Measurements from ENCODE around the gene SLC6A2. TPM values are rescaled to one million over a fixed set of nuclear protein-coding genes. Genes with fewer than 3 reads are reported as not detected.
A peak's percentile ranks its signal among the peaks of the same experiment; 100 is the strongest.

The SLC6A2 gene
- total RNA-seq, 2 donors from 2014 or later: 0.23 TPM; not detected in 1

DNA sequence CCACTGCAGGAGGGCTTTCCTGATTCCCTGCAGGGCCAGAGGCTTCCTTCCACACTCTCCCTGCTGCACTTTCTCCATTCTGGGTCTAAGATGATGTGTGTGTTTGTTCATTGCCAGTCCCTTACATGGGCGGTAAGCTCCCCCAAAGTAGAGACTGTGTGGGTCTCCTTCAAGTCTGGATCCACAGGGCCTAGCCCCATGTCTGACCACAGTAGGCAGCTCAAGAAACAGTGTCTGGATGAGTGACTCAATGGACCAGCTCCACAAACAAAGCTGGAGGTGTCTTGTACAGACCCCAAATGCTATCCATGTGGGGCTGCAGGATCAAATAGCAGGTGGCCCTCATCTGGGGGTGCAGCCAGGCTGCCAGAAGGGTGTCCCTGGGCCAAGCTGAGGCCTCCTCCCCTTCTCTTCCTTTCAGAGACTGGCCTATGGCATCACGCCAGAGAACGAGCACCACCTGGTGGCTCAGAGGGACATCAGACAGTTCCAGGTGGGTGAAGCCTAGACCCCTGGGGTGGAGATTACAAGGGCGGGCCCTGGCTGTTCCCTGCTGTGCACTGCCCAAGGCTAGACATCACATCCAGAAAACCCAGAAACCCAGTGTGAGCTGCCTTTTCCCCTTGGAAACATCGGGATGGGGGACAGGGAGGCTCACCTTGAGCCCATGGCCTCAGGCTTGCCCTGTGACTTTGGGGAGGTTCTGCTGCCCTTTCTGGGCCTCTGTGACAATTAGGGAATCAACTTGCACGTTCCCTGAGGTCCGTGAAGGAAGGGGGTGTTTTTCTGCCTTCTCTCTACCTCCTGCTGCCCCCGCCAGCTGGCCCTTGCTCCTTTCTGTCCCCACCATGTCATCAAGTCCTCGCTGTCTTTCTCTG is 45.9 kb downstream of the SLC6A2 start:
- intact Hi-C loops (cut with DNase I): loop anchor here (5.0 kb wide), 1 partner anchor 239 kb away; no protein-coding TSS in a partner anchor
- DNase-seq (ENCODE audit: low spot score): peak; percentile 85

DNA sequence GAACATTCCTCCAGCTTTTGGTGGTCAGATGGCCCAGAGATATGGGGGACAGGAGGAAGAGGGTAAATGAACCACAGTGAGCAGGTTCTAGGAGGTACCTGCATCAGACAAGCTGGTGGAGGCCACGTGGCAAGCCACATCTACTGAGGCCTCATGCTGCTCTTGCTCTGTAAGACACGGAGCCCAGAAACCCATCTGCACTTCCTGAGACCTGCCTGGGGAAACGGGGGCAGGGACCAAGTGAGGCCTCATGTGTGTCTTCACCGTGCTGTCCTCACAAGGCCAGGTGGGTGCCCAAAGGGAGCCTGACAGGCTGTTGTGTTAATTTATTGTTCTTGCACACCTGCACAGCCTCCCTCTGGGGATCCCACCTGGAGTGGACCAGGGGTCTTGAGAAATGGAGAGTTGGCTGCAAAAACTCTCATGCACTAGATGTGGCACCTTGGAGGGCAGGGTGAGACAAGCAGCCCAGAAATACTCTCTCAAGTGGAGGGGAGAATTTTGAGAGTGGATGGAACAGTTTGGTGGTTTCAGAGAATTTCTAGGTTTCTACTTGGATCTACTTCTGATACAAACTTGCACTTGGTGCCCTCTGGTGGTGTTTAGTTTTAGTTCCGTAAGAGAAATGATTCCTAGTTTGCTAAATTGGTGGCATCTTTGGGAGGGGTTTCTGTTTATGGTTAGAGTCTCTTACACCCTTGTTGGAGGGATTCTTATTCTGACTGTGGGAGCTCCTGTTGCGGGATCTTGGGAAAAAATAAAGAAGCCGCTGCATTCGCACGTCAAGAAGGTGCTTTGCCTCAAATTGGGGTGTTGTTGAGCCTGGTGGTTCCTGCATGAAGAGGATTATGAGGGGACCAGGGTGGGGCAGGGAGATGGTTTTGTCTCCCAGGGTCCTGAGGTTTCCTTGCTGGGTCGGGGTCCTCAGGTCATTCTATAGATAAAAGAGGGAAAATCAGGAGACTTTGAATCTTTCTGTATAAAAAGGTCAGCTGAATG is 47.5 kb downstream of the SLC6A2 start:
- intact Hi-C loops (cut with DNase I): loop anchor here (5.0 kb wide), 1 partner anchor 241 kb away; no protein-coding TSS in a partner anchor
- DNase-seq (ENCODE audit: low spot score): no peak

DNA sequence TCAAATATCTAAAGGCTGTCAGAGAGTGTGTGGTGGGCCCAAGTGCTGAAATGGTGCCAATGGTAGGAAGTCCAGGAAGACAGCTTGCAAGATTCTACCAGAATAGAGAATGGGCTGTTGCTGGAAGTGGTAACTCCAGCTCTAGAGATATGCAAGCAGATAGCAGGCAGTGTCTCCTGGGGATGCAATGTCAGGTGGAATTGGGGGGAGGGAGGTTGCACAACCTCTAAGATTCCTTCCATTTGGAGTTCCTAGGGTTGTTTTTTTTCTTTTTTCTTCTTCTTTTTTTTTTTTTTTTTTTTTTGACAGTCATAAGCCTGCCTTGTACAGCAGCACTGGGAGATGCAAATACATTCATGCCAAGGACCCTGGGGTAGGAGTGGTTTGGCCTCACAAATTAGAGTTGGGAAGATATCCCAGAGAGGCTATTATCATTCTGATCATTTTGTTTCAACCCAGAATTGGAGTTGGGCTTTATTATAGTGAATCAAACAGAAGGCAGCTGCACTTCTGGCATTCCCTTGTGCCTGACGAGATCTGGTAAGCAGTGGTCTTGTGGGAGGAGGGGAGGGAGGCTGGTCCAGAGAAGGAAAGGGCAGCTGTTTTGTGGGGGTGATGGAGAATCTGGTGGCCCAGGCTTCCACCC is 51.1 kb downstream of the SLC6A2 start:
- no peak for DNase-seq (ENCODE audit: low spot score)
- intact Hi-C loops (cut with DNase I): no loop called here

DNA sequence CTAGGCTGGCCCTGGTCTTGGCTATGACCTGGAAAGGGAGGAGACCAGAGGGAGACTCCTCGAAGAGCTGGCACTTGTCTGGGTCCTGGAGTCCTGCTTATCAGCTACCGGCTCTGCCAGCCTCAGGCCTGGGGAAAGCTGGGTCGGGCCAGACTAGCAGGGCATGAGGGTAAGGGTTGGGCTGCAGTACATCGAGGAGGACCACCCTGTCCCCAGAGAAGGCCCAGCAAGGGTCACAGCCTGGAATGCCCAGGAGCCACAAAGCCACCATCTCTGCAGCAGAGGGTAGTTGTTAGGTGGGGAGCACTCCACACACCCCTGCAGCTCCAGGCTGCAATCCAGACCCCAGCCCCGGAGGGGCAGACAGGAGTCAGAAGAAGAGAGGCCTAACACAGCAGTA is 54.0 kb downstream of the SLC6A2 start:
- DNase-seq (ENCODE audit: low spot score): no peak
- intact Hi-C loops (cut with DNase I): loop anchor here (5.0 kb wide), 1 partner anchor 132 kb away; no protein-coding TSS in a partner anchor

DNA sequence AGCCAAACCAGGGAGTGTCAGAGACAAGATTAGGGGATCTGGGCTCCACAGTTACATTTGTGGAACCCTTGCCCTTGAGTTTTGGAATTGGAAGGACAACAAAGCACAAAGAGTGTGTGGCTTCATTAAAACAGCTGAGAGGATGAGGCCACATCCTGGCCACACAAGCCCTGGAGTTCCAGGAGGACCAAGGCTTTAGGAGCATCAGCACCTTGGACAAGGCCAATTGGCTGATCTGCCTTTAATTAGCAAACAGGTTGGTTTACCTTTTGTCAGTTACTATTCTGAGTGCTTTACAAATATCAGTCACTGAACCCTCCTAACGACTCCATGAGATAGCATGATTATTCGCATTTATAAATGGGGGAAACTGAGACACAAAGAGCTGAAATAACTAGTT is 54.7 kb downstream of the SLC6A2 start:
- intact Hi-C loops (cut with DNase I): loop anchor here (5.0 kb wide), 1 partner anchor 132 kb away; no protein-coding TSS in a partner anchor
- DNase-seq (ENCODE audit: low spot score): no peak

DNA sequence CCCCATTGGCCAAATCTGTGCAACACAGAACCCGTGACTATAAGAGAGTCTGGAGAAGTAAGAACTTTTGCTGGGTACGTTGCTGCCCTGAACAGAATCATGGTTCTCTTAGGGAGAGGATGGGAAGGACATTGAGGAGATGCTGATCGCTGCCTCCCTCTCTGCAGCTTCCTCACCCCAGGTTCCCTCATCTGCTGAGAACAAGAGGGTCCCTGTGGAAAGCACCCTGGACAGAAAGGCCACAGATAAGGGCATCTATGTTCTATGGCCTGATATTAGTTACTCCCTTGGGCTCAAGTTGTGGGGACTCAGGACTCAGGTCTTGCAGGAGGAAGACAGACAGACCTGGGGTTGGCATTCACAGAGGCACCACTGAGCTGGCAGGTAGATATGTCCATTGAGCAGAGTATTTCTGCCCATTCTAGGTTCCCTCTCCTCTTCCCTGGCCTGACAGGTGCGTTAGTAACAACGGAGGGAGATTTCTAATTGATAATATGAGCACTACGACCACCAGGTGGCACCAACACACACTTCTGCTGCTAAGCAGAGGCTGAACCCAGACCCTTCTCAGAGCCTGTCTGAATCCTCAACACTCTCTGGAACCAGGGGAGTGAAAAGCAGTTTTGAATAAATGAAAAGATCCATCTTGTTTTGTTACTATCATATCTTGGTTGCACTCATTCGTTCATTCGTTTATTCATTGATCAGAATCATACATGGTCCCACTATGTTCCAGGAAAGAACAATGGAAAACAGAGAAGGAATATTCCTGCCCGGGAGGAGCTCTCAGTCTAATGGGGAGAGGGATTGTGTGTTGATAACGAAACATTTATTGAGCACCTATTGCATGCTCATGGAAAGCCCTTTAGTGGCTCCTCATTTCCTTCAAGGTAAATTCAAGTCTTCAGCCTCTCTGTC is 56.4 kb downstream of the SLC6A2 start:
- intact Hi-C loops (cut with DNase I): loop anchor here (5.0 kb wide), 1 partner anchor 130 kb away; no protein-coding TSS in a partner anchor
- DNase-seq (ENCODE audit: low spot score): no peak

DNA sequence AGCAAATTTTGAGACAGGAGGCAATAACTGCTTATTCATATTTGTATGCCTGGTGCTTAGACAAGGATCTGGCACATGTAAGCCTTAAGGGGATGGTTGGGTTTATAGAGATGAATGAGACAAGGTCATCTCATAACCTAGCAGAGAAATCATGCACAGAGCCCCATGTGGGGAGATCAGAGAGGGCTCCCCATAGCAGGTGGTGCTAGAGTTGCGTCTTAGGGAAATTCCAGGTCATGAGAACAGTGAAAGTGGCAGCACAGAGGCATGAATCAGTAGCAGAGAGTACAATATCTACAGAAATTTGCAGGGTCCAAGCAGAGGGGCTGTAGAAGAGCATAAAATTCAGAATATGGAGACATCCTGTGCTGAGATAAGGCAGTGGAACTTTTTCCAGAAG is 57.3 kb downstream of the SLC6A2 start:
- no peak for DNase-seq (ENCODE audit: low spot score)
- intact Hi-C loops (cut with DNase I): loop anchor here (5.0 kb wide), 1 partner anchor 129 kb away; no protein-coding TSS in a partner anchor

DNA sequence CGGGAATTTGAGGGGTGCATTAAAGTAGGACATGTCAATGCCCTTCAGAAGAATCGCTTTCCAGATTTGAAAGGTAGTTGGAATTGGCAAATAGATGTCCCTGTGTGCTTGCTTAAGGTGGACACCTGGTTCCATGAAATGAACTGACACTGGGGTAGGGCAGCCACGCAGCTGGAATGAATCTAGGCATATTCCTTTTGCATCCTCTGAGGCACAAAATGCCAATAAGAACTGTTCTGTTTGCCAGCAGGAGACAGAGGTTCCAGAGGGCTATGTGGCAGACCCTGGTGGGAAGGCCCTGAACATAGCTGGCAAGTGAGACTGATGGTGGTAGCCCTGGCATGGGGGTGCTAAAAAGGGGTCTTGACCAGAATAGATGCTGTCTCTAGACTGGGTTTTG is 61.5 kb downstream of the SLC6A2 start:
- intact Hi-C loops (cut with DNase I): no loop called here
- DNase-seq (ENCODE audit: low spot score): no peak

DNA sequence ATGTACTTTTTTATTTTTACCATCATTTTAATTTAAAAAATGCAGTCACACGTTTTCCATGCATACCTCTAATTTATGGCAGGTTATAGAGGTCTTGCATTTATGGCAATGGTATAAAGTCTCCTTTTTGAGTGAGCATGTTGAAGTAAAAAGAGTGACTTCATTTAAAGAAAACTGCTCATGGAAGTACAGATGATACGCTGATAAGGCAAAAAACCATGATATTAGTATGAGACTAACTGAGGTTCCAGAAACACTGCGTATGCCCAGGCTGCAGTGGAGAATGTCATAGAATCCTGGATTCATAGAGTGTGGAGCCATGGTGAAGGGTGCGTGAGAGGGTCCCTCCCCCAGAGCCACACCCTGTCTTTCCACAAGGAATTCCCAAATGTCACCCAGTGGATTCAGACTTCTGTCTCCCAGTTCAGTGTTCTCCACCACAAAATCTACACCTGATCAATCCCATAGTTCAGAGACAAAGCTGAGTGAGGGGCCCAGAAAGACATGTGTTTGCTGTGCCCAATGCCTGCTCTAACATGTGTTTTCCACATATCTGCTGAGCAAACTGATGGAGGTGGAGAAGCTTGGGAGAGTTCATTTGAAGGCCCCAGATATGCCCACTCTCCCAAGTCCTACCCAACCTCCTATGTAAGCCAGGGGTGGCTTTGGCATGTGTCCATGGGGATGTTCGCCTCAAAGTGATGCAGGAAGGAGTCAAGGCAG is 69.4 kb downstream of the SLC6A2 start:
- DNase-seq (ENCODE audit: low spot score): no peak
- intact Hi-C loops (cut with DNase I): no loop called here

DNA sequence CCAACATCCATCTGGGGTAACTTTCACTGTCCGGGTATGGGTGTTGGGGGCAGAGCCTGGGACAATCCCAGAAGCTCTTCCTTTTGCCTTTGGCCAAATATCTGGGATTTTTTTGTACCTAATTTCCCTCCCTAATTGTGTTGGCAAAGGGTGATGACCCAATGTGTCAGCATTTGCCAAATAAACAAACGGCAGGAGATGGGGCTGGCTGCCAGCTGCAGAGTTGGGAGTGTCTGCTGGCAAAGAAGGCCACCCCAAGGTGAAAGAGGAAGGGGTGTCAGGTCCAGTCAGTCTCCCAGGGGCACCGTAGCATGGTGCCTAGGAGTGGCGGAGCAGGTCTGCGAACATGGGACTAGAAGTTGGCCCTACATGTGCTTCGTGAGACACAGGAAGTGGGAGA is 73.0 kb downstream of the SLC6A2 start:
- intact Hi-C loops (cut with DNase I): no loop called here
- no peak for DNase-seq (ENCODE audit: low spot score)

DNA sequence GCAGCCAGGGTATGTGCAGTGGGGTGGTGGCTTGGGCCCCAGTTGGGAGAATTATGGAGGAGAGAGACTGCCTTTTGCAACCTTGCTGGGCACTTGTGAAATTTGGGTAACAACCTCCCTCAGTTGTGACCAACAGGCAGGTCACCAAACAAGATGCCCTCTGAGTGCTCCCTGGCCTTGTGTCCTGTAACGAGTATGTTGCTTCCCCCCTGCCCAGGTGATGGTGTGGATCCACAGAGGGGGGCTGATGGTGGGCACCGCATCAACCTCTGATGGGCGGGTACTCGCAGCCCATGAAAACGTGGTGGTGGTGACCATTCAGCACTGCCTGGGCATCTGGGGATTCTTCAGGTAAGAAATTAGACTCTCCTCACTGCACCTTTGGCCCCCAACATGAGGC is 74.3 kb downstream of the SLC6A2 start:
- DNase-seq (ENCODE audit: low spot score): no peak
- intact Hi-C loops (cut with DNase I): no loop called here

DNA sequence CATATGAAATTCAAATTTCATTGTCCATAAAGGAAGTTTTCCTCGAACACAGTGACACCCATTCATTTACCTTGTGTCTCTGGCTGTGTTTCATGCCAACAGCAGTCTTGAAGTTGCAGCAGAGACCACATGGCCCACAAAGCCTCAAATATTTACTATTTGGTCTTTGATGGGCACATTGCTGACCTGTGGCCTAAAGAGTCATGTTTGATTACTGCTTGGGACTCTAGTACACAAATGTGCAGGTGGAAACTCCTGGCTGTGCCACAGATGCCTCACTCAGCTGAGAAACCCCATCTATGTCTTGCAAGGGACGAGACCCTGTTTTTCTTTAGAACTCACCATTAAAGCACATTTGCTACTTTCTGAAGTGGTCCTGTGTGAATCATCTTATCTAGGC is 76.7 kb downstream of the SLC6A2 start:
- no peak for DNase-seq (ENCODE audit: low spot score)
- intact Hi-C loops (cut with DNase I): no loop called here

DNA sequence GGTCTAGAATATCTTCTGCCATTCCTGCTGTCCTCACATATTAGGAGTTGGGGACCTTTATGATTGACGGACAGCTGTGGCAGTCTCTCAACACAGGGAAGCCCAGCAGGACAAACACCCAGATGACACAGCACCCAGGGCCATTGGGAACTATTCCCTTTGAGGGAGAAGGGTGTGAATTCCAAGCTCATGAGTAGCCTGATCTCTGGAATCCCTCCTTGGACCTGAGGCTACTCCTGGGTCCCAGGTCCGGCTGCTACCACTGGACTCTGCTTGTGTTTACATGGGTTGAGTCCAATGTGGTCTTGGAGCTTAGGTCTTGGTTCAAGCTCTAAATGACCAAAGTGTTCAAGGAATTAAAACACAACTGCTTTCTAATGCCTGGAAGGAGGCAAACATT is 78.9 kb downstream of the SLC6A2 start:
- intact Hi-C loops (cut with DNase I): no loop called here
- DNase-seq (ENCODE audit: low spot score): no peak

DNA sequence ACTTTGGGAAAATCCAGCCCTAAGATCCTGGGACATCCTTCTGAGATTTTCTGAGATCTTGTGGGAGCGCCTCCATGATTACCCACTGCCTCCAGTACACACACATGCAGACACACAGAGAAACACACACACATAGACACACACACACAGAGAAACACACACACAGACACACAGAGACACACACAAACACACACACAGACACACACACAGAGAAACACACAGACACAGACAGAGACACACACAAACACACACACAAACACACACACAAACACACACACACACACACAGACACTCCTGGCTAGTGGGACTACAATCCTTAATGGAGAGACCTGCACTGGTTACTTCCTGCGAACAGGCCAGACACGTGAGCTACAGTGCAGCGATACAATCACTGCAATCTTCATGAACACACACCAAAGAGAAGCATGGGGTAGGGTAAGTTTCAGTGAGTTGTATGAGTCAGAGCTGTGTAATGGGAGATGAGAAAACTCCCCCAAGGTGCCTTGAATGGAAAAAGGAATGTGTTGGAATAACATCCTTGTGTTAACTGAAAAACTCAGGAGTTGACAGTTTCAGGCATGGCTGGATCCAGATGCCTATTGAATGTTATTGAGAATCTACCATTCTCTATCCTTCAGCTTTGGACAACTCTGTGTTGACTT is 79.5 kb downstream of the SLC6A2 start:
- intact Hi-C loops (cut with DNase I): no loop called here

DNA sequence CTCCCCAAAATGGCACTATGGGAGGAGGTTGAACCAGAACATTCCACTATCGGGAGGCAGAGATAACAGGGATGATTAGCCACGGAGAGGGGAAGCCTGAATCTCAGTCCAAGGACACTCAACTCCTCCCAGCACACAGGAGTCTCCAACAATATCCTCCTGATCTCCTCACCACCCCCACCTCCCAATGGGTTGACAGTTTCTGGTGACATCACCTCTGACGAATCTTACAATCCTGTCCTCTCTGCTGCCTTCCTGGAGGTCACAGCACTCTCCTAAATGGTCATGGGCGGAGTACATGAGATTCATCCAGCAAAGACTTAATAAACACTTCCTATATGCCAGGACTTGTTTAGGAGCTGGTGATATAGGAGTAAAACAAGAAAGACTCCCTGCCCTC is 80.9 kb downstream of the SLC6A2 start:
- DNase-seq (ENCODE audit: low spot score): no peak
- intact Hi-C loops (cut with DNase I): no loop called here

More for the DNA sequence above, 79.5 kb downstream of the SLC6A2 start:
- DNase-seq (ENCODE audit: low spot score): no peak

DNA sequence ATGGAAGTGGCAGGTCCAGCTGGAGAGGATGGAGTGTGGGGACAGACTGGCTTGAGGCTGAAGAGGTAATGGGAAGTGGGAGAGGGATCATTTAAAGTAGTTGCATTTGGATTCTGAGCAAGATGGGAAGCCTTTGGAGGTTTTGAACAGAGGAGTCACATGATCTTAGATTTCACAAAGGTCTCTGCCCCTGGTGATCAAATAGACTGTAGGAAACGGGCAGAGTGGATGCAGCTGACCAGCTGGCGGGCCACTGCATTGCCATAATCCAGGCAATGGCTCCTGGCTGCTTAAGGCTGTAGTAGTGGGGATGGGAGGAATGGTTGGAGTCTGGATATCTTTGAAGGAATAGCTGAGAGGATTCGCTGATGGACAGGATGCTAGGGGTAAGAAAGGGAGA is 81.5 kb downstream of the SLC6A2 start:
- no peak for DNase-seq (ENCODE audit: low spot score)
- intact Hi-C loops (cut with DNase I): no loop called here

DNA sequence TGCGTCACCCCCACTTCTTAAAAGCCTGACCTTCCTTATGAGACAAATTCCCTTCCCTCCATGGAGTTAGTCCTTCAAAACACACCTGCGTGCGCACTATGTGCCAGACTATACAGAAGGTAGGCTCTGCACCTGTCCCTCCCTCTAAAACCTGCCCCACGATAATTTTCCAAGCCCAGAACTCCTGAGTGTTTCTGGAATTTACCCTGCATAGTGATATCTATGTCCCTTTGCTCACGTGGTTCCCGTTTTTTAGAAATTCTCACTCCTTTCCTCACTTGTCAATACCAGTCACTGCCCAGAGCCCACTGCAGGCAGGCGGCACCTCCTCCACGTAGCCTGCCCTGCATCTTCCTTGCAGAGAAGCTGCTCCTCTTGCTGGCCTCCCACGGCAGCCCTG is 82.2 kb downstream of the SLC6A2 start:
- no peak for DNase-seq (ENCODE audit: low spot score)
- intact Hi-C loops (cut with DNase I): no loop called here

All from posterior vena cava (tissue), 2 donors.